Activated naive CD8-positive, alpha-beta T cell (primary cell): ENCODE results near the gene PRSS50.
"Not testable (repeated sequence)": the region's sequence is repeated elsewhere in the genome, so short reads cannot be mapped to it uniquely, and the experiment has no call there.

Source experiments
- H3K27ac Mint-ChIP-seq: one replicate; pipeline ENCODE4 v1.8.0; 2021; ENCODE audit warnings: mixed read lengths
- H3K27me3 Mint-ChIP-seq: one replicate; pipeline ENCODE4 v1.8.0; 2021; ENCODE audit warnings: mixed read lengths
- H3K36me3 Mint-ChIP-seq: one replicate; pipeline ENCODE4 v1.8.0; 2021; ENCODE audit warnings: mixed read lengths
- H3K4me1 Mint-ChIP-seq: one replicate; pipeline ENCODE4 v1.8.0; 2021; ENCODE audit warnings: low read depth, mixed read lengths
- H3K4me3 Mint-ChIP-seq: one replicate; pipeline ENCODE4 v1.8.0; 2021; ENCODE audit warnings: mild to moderate bottlenecking, mixed read lengths
- H3K9me3 Mint-ChIP-seq: one replicate; pipeline ENCODE4 v1.8.0; 2021; ENCODE audit warnings: low read depth, mixed read lengths

Gene PRSS50

DNA sequence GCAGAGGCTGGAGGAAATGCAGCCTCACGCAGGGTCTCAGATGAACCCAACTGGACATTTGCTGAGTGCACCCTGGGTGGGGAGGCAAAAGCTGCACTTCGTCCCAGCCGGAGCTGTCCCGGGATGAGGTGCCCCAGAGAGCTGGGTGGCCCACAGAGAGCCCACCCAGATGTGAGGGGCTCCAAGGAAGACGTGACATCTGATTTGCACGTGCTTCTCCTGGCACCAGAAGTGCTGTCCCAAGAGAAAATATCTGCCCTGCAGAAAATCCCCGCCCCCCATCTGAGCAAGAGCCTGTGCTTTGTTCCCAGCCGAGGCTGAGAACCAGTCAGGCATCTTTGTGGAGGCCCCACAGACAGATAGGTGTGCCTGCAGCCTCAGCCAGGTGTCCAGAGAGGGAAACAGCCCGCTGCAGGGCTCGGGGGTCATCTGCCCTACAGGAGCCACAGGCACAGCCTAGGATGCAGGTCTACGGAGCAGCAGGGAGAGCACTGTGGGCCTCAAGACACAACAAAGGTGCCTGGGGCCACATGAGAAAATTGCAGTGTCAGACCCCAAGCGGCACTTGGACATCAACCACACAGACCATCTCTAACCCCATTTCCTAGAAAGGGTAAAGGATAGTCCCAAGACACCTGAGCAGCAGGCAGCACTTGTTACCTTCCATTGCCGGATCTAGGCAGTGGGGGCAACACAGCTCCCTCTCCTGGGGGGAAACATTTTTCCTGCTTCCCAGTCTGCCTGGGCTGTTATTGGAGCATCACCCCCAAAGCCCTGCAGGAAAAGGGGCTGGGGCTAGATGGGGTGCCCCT lies 10.7 kb downstream of the PRSS50 start:
- no peak overlapping the region for H3K27ac Mint-ChIP-seq
- H3K36me3 Mint-ChIP-seq = no peaks in the 10 kb centered on the region
- no peak overlapping the region for H3K4me3 Mint-ChIP-seq
- H3K4me1 Mint-ChIP-seq = no peaks in the 10 kb centered on the region
- no peaks in the 10 kb centered on the region for H3K27me3 Mint-ChIP-seq
- H3K9me3 Mint-ChIP-seq = no peaks in the 10 kb centered on the region

DNA sequence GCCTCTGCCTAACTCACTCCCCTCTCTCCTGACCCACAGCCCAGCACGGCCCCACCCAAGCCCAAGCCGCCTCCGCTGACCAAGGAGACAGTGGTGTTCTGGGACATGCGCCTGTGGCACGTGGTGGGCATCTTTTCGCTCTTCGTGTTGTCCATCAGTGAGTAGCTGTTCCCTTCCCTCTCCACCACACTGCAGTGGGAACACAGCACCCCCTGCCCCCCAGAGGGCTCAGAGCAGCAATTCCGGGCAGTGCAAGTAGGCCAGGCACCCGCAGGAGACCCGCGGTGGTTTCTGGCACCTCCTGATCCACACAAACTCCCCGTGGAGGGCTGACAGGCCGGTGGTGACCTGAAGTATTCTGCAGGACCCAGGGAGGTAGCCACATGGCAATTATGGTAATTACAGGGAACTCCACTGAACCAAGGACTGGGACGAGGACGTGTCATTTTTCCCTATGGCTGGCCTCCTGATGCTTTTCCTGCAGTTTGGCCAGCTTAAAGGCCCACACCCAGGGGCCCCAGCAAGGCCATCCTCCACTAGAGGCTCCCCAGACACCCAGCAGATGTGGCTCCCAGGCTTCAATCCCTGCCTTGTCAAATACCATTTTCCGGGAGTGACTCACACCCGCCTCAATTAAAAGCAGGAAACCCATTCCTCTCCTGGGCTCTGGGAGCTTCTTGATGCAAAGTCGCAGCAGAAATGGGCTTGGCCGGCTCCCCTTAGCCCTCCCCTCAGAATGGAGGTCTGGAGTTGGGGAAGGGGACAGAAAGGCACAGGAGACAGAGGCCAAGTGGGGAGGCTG lies 11.7 kb downstream of the PRSS50 start:
- no peaks in the 10 kb centered on the region for H3K9me3 Mint-ChIP-seq
- no peak overlapping the region for H3K4me3 Mint-ChIP-seq
- H3K27me3 Mint-ChIP-seq = no peaks in the 10 kb centered on the region
- H3K4me1 Mint-ChIP-seq = peaks cover 4% of the 10 kb centered on the region
- H3K36me3 Mint-ChIP-seq = no peaks in the 10 kb centered on the region
- no peak overlapping the region for H3K27ac Mint-ChIP-seq

DNA sequence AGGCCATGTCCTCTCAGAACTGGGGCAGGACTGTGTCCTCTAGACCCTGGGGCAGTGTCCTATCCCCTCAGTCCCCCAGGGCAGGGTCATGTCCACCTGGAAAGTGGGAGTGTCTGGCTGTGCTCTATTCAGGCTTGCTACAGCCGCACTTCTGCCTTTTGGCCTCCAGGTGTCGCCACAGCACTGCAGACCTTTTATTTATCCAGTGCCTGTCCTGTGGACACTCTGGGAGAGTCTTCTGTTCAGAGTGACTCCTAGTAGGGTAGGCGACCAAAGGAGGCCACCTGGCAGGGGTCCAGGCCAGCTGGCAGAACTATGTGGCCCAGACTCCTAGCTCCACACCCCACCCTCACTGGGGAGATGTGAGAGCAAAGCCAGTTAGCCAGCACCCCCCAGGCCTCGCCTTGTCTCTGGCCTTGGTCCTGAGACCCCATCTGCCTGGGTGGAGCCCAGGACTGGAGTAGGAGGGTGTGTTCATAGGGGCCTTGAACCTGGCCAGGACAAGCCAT lies 12.6 kb downstream of the PRSS50 start:
- Mint-ChIP-seq H3K36me3 (no peaks in the 10 kb centered on the region), H3K9me3 (no peaks in the 10 kb centered on the region), H3K27me3 (no peaks in the 10 kb centered on the region), H3K4me1 (peaks cover 4% of the 10 kb centered on the region), H3K27ac (no peak overlapping the region), H3K4me3 (no peak overlapping the region)

DNA sequence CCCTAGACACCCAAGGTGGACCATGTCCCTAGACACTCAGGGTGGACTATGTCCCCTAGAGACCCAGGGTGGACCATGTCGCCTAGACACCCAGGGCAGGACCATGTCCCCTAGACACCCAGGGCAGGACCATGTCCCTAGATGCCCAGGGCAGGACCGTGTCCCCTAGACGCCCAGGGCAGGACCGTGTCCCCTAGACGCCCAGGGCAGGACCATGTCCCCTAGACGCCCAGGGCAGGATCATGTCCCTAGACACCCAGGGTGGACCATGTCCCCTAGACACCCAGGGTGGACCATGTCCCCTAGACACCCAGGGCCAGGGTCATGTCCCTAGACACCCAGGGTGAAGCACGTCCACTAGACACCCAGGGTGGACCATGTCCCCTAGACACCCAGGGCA lies 13.3 kb downstream of the PRSS50 start:
- not testable (repeated sequence) for H3K27me3 Mint-ChIP-seq, H3K4me1 Mint-ChIP-seq, H3K9me3 Mint-ChIP-seq, H3K36me3 Mint-ChIP-seq, H3K4me3 Mint-ChIP-seq, H3K27ac Mint-ChIP-seq

DNA sequence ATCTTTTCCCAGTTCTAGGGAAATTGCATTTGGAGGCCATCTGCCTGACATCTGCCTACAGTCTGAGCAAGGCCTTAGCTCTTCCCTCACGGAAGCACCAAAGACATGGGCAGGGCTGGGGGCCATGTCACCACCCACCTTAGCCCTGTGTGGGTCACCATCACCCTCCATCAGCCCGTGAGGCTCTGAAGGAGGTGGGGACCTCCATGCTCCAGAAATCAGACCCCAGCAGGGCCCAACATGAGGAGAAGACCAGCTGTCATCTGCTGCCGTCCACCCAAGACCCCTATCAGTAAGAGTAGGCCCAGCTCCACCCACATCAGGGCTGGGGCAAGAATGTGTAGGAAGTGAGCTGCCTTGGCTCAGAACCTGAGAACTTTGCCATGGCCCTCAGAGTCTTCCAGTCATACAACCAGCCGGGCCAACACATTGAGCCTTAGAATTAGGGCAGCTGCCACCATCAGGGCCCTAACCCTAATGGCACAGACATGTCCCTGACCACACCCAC lies 14.6 kb downstream of the PRSS50 start:
- peaks cover 7% of the 10 kb centered on the region for H3K4me1 Mint-ChIP-seq
- H3K9me3 Mint-ChIP-seq = no peaks in the 10 kb centered on the region
- H3K27me3 Mint-ChIP-seq = no peaks in the 10 kb centered on the region
- no peaks in the 10 kb centered on the region for H3K36me3 Mint-ChIP-seq
- no peak overlapping the region for H3K27ac Mint-ChIP-seq
- no peak overlapping the region for H3K4me3 Mint-ChIP-seq

DNA sequence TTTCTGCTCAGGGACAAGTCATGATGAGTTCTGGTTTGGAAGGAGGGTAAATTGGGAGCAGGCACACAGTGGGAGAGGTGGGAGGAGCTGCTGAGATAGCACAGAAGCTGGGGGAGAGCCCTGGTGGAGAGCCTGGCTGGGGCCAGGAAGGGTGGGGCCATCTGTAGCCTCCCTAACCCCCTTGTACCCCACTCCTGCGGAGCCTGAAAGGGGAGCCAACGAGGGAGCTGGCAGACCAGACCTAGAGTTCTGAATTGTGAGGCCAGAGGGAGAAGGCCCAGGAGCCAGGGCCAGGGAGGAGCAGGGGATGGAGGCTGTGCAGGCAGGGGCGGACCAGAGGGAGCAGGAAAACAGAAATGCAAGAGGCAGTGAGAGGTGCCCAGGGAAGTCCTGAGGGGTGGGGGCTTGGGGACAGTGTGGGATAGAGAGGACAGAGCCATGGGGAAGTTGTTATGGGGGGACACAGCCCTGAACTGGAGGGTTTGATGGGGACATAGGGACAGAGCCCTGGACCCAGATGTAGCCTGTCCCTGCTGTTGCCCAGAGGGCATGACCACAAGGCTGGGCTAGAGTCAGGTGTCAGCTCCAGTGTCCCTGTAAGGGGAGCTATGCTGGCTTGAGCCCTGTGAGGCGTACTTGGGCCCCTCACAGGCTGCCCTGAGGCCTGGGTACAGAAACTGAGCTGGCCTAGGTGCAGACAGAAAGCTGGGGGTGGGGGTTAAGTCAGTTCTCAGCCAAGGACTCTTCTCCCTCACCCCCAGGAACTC lies 15.2 kb downstream of the PRSS50 start:
- H3K9me3 Mint-ChIP-seq = no peaks in the 10 kb centered on the region
- no peak overlapping the region for H3K4me3 Mint-ChIP-seq
- no peak overlapping the region for H3K27ac Mint-ChIP-seq
- no peaks in the 10 kb centered on the region for H3K36me3 Mint-ChIP-seq
- H3K4me1 Mint-ChIP-seq = peaks cover 10% of the 10 kb centered on the region
- H3K27me3 Mint-ChIP-seq = no peaks in the 10 kb centered on the region

DNA sequence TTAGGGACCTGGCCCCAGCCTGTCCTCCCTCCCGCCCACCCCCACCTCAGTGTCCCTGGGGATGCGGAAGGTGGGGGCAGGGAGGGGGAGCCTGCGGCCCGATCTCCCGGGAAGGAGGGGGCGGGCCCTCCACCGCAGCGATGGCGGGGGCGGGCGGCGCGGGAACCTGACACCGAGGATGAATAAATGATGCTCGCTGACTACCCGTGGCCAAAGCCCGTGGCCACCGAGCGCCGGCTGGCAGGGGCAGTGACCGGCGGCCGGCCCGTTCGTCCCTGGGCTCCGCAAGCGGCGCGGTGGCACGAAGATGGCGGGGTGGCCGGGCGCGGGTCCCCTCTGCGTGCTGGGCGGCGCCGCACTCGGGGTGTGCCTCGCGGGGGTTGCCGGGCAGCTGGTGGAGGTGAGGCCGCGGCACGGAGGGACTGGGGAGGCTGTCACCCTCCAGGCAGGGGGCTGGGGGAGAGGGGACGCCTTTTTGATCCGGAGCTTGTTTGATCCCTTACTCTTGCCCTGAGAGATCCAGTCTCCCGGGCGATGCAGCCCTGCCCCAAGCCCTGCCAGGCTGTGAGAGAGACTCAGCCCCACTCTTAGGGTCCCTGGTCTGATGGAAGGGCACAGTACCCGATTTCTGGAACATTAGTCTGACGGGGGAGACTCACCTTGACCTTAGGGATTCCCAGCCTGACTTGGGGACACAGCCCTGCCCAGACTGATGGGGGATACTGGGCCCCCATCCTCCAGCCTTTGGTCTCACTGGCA lies 16.3 kb downstream of the PRSS50 start, which contains the start of gene TMIE:
TSS of gene TMIE (plus strand) at position 212 of the 759 bp plus-strand sequence. CDS start at position 308, 96 bp downstream.
- H3K27ac Mint-ChIP-seq = no peak within 1 kb of the TSS
- peak within 1 kb of the TSS; percentile 17 for H3K4me3 Mint-ChIP-seq
- no peaks in the 10 kb centered on the region for H3K27me3 Mint-ChIP-seq

DNA sequence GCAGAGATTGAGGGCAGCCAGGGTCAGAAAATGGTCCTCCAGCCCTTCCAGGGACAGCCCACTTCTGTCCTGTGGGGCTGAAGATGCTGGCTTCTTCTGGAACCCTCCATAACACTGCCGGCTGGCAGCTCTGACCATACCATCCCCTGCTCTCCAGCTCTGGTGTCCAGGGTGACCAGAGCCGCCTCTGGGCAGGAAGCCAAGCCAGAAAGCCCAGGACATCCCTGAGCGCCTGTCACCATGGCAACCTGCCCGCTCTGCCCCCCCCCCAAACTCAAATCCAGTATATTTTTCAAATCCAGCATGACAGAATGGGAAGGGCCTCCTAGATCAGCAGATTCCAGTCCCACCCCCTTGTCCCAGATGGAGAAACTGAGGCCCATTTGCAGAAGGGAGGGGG lies 16.9 kb downstream of the PRSS50 start:
- H3K27me3 Mint-ChIP-seq = no peaks in the 10 kb centered on the region

More for the DNA sequence above, 16.3 kb downstream of the PRSS50 start, which contains the start of gene TMIE:
- H3K36me3 Mint-ChIP-seq = no peaks in the 10 kb centered on the region
- no peaks in the 10 kb centered on the region for H3K9me3 Mint-ChIP-seq
- peaks cover 10% of the 10 kb centered on the region for H3K4me1 Mint-ChIP-seq

DNA sequence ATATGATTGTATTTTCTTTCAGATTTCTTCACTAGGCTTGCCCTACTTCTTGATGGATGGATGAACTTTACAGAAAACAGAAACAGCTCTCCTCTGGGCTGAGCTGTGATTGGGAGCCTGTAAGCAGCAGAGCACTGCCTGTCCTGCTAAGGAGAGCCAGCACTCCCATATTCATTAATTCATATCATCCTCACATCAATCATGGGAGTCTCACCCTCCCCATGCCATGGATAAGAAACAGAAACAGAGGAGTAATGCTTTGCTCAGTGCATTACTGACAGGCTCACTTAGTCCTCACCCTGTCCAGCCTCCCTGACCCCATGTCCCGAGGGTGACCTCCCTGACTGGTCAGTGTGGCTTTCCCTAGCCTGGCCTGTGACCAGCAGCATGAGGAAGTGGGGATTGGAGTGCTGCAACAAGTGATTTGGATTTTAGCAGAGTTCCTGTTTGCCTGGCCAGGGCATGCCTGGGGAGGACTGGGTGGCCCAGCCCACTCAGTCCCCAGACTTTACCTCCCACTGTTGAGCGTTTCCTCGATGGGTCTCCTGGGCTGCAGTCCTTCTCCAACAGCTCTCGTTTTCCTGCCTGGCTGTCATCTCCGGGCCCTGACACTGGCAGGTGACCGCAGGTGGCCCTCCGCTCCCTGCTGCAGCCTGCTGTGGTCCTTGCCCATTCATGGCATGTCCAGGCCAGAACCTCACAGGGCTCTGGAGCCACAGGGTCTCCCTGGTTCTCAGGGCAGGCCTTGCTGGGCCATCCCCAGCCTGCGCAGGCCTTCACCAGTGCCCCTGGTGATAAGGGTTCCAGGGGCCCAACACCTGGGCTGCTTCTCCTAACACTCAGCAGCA lies 17.8 kb downstream of the PRSS50 start:
- no peak overlapping the region for H3K27ac Mint-ChIP-seq
- no peak overlapping the region for H3K4me3 Mint-ChIP-seq
- no peaks in the 10 kb centered on the region for H3K9me3 Mint-ChIP-seq

More for the DNA sequence above, 16.9 kb downstream of the PRSS50 start:
- Mint-ChIP-seq H3K4me3 (no peak overlapping the region), H3K27ac (no peak overlapping the region), H3K4me1 (peaks cover 14% of the 10 kb centered on the region), H3K9me3 (no peaks in the 10 kb centered on the region), H3K36me3 (no peaks in the 10 kb centered on the region)

DNA sequence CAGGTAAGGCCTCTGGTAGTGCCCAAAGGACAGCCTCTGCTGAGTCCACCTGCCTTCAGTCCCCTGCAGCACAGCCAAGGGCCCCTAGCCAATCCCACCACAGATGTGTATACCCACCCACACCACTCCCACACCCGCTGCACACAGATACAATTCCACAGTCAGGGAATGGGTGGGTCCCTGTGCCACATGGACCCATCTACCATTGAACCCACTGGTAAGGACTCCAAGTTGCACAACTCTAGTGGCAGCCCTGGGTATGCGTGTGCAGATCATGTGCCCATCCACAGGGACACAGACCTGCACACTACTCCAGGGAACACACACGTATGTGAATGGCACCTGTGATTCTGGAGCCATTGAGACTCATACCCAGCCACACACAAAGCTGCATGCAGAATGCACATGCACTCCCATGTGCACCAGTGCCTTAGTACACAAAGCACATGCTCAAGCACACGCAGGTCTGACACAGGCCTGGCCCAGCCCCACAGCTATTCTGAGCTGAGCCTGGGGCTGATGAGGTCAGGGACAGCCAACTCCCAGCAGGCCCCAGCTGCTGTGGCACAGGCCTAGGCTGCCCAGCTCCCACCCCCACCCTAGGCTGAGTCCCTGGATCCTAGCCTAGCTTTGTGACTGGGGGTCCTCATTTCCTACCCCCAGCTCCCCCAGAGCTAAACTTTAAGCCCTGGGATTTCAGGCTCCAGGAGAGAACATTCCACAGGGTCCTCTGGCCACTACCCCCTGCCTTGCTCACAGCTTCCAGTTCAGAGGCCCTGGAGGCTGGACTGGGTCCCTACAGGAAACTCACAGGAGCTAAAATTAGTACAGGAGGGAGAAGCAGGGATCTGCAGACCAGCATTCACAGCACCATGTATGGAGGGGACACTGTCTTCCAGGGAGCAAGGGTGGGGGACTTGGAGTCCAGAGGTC lies 21.4 kb downstream of the PRSS50 start:
- peaks cover 41% of the 10 kb centered on the region for H3K4me1 Mint-ChIP-seq
- peak overlapping the region; percentile 66 for H3K27ac Mint-ChIP-seq
- no peaks in the 10 kb centered on the region for H3K27me3 Mint-ChIP-seq
- no peaks in the 10 kb centered on the region for H3K36me3 Mint-ChIP-seq
- H3K4me3 Mint-ChIP-seq = peak overlapping the region; percentile 22
- H3K9me3 Mint-ChIP-seq = no peaks in the 10 kb centered on the region

More for the DNA sequence above, 17.8 kb downstream of the PRSS50 start:
- no peaks in the 10 kb centered on the region for H3K36me3 Mint-ChIP-seq
- no peaks in the 10 kb centered on the region for H3K27me3 Mint-ChIP-seq
- H3K4me1 Mint-ChIP-seq = peaks cover 23% of the 10 kb centered on the region

DNA sequence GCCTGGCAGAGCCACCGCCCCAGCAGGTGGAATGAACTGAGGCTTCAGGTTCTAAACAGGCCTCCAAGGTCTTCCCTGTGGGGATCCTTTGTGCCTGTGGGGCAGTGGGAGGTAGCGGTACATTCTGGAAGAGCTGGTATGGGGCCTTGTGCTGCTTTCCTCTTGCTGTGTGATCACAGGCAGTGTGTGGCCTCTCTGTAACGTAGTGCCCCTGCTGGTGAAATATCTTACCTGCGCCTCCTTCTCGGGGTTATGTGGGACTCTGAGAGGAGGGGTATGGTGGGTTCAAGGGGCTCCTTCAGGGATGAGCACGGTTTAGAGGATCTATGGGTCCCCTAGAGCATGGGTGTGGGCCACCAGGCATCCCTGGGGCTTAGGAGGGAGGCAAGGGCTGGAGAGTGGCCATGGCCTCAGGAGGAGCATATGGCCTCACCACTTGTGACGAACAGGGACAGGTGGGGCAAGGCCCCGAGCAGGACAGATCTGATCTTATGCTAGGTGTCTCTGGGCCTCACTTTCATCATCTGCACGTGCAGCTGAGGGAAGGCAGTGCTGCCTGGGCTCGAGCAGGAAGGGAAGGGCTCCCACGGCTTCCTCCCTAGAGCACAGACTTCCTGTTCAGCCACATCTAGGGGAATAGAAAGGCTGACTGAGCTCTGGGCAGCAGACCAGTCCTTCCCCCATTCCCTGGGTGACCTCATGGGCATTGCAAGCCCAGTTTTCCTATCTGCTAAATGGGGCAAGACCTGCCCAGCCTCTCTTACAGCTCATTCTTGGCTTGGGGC lies 22.3 kb downstream of the PRSS50 start:
- Mint-ChIP-seq H3K4me3 (peak overlapping the region; percentile 23), H3K27ac (peak overlapping the region; percentile 66), H3K9me3 (no peaks in the 10 kb centered on the region), H3K4me1 (peaks cover 44% of the 10 kb centered on the region), H3K36me3 (no peaks in the 10 kb centered on the region), H3K27me3 (no peaks in the 10 kb centered on the region)

DNA sequence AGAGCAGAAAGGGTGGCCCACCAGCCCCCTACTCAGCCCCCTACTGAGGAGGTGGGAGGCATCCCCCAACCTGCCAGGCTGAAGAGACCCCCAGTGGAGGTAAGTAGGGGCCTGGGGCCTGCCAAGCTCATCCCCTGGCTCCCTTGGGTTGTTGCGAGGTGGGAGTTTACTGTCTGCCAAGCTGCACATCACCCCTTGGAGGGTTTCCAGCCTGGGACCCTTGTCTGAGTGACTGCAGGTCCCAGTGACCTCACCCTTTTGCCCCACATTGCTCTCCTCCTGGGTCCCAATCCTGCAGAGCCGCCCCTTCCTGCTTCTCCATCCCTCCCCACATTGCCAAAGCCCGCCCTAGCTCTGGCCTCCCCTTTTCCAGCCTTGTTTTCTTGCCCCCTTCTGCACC lies 23.1 kb downstream of the PRSS50 start:
- H3K9me3 Mint-ChIP-seq = no peaks in the 10 kb centered on the region
- no peaks in the 10 kb centered on the region for H3K27me3 Mint-ChIP-seq
- H3K4me1 Mint-ChIP-seq = peaks cover 49% of the 10 kb centered on the region
- no peaks in the 10 kb centered on the region for H3K36me3 Mint-ChIP-seq
- H3K27ac Mint-ChIP-seq = peak overlapping the region; percentile 22
- H3K4me3 Mint-ChIP-seq = peak overlapping the region; percentile 49
